ENCODE measurements around the gene NAP1L1.

GRCh38 chr12:76108356-76108755 lies 23.9 kb upstream of the NAP1L1 start:
- TF ChIP-seq GLIS3 (CRISPR knock-in tag; IDR thresholded peaks at IDR 0.05) (no peak), ZFP3 (CRISPR knock-in tag; IDR thresholded peaks at IDR 0.05) (no peak), ZC3H10 (CRISPR knock-in tag; IDR thresholded peaks at IDR 0.05) (no peak), PATZ1 (CRISPR knock-in tag; IDR thresholded peaks at IDR 0.05; ENCODE audit: borderline replicate concordance) (no peak), ESRRG (CRISPR knock-in tag; IDR thresholded peaks at IDR 0.05) (no peak), RARB (CRISPR knock-in tag; IDR thresholded peaks at IDR 0.05) (no peak), ZFP30 (CRISPR knock-in tag; IDR thresholded peaks at IDR 0.05) (no peak), TOX (CRISPR knock-in tag; IDR thresholded peaks at IDR 0.05; ENCODE audit: borderline replicate concordance) (no peak), POU6F1 (CRISPR knock-in tag; IDR thresholded peaks at IDR 0.05; ENCODE audit: borderline replicate concordance, low read depth) (no peak), TCF4 (CRISPR knock-in tag; IDR thresholded peaks at IDR 0.05; ENCODE audit: borderline replicate concordance) (no peak)
- TF ChIP-seq, protein P1, sequence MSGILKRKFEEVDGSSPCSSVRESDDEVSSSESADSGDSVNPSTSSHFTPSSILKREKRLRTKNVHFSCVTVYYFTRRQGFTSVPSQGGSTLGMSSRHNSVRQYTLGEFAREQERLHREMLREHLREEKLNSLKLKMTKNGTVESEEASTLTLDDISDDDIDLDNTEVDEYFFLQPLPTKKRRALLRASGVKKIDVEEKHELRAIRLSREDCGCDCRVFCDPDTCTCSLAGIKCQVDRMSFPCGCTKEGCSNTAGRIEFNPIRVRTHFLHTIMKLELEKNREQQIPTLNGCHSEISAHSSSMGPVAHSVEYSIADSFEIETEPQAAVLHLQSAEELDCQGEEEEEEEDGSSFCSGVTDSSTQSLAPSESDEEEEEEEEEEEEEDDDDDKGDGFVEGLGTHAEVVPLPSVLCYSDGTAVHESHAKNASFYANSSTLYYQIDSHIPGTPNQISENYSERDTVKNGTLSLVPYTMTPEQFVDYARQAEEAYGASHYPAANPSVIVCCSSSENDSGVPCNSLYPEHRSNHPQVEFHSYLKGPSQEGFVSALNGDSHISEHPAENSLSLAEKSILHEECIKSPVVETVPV (CRISPR knock-in tag; IDR thresholded peaks at IDR 0.05), result no peak

Data from SK-N-SH treated with all-trans-retinoic acid at 6 μM for 48 hours (cell line).